GM18505 (cell line): ENCODE results near the gene S100A16.

Experiments
- ATAC-seq: cut with Tn5 transposase; IDR thresholded peaks from one replicate; pipeline ENCODE4 v1.9.1; 2021; ENCODE audit not compliant: unreplicated experiment
- POLR2A ChIP-seq: IDR thresholded peaks from 4 replicates; pipeline ENCODE4 v1.6.1; 2011; ENCODE audit warnings: borderline replicate concordance; ENCODE audit not compliant: insufficient read depth, insufficient read length; ENCODE audit errors: extremely low read depth

The S100A16 gene

GRCh38 chr1:153612755-153613331 is at the start of gene S100A16:
TSS of gene S100A16 (minus strand) at chr1:153613137. CDS start at chr1:153608151, 4,986 bp downstream.
- ATAC-seq = no peak
- TF ChIP-seq POLR2A = no peak

GRCh38 chr1:153662269-153662668 is 49.3 kb upstream of the S100A16 start:
- no peak for TF ChIP-seq POLR2A

GRCh38 chr1:153661111-153661708 is 48.3 kb upstream of the S100A16 start:
- peak; percentile 22 for TF ChIP-seq POLR2A
- ATAC-seq = no peak

More at GRCh38 chr1:153662269-153662668, 49.3 kb upstream of the S100A16 start:
- no peak for ATAC-seq

- no peak for TF ChIP-seq POLR2A
- no peak for ATAC-seq
These were observed 46.7 kb upstream of the S100A16 start for GRCh38 chr1:153659656-153660055.

GRCh38 chr1:153659175-153659534 is 46.2 kb upstream of the S100A16 start:
- TF ChIP-seq POLR2A = no peak
- ATAC-seq = no peak

GRCh38 chr1:153658400-153659174 is 45.6 kb upstream of the S100A16 start, which contains the start of gene SNAPIN:
TSS of gene SNAPIN (plus strand) at chr1:153658703. CDS start at chr1:153658744, 41 bp downstream.
- ATAC-seq = peak; percentile 76
- peak; percentile 92 for TF ChIP-seq POLR2A

- no peak for TF ChIP-seq POLR2A
These were observed 42.4 kb upstream of the S100A16 start for GRCh38 chr1:153655333-153655732.

GRCh38 chr1:153652805-153653500 is 40.0 kb upstream of the S100A16 start:
- ATAC-seq = no peak
- no peak for TF ChIP-seq POLR2A

More at GRCh38 chr1:153655333-153655732, 42.4 kb upstream of the S100A16 start:
- ATAC-seq = no peak

- no peak for ATAC-seq
- TF ChIP-seq POLR2A = no peak
These were observed 38.8 kb upstream of the S100A16 start for GRCh38 chr1:153651771-153652170.

GRCh38 chr1:153649863-153650235 is 36.9 kb upstream of the S100A16 start:
- no peak for TF ChIP-seq POLR2A
- ATAC-seq = no peak

- no peak for ATAC-seq
- no peak for TF ChIP-seq POLR2A
These were observed 36.4 kb upstream of the S100A16 start for GRCh38 chr1:153649137-153649862.

GRCh38 chr1:153648000-153648643 is 35.2 kb upstream of the S100A16 start:
- no peak for TF ChIP-seq POLR2A
- ATAC-seq = no peak
